Measurements from ENCODE around the gene SNAPIN. TPM values are rescaled to one million over a fixed set of nuclear protein-coding genes. Genes with fewer than 3 reads are reported as not detected.
A peak's percentile ranks its signal among the peaks of the same experiment; 100 is the strongest.

Gene SNAPIN
- total RNA-seq, 1 experiment from 2014 or later, result 39.1 TPM

DNA sequence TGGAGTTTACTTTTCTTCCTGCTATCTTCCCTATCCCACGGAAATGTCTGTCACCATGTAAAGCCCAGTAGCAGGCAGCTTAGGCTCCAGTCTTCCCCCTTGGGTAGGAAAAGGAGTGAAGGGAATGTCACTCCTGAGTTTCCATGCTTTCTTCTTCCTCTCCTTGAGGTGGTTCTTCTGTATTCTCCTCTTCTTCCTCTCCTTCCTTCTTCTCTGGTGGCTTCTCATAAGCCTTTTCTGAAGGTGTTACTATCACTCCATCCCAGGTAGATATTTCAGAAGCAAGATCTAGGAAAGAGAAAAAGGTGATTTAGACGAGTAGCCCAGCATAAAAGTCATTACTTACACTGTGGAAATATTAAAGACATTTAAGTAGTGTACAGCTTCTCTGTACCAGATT, 3.8 kb downstream of the SNAPIN start:
- no peaks in the 10 kb centered on the region for H3K9me2 ChIP-seq (ENCODE audit: insufficient read depth)
- POLR2A ChIA-PET, result interaction anchor here (0.9 to 3.0 kb wide), 2 partner anchors 9 to 28 kb away, joined by 3 to 8 read pairs; partner anchors contain the start of gene CHTOP
- H3K27me3 ChIP-seq (ENCODE audit: insufficient read depth, low read length), result no peaks in the 10 kb centered on the region
- H4K20me1 ChIP-seq (ENCODE audit: insufficient read depth), result no peaks in the 10 kb centered on the region; the same call in 1 of the 2 replicates
- TF ChIP-seq JUND (IDR thresholded peaks at IDR 0.05), result 0 out of 2 replicates have a peak, but pooled peaks have one; percentile 2
- TF ChIP-seq, protein P1, sequence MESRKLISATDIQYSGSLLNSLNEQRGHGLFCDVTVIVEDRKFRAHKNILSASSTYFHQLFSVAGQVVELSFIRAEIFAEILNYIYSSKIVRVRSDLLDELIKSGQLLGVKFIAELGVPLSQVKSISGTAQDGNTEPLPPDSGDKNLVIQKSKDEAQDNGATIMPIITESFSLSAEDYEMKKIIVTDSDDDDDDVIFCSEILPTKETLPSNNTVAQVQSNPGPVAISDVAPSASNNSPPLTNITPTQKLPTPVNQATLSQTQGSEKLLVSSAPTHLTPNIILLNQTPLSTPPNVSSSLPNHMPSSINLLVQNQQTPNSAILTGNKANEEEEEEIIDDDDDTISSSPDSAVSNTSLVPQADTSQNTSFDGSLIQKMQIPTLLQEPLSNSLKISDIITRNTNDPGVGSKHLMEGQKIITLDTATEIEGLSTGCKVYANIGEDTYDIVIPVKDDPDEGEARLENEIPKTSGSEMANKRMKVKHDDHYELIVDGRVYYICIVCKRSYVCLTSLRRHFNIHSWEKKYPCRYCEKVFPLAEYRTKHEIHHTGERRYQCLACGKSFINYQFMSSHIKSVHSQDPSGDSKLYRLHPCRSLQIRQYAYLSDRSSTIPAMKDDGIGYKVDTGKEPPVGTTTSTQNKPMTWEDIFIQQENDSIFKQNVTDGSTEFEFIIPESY (IDR thresholded peaks at IDR 0.05; ENCODE audit: extremely low read depth, insufficient replicate concordance, low read length), result no peak
- ATAC-seq, result no peak
- no peak overlapping the region for H3K27ac ChIP-seq (ENCODE audit: low read depth, low read length)
- H3K4me3 ChIP-seq (replicated peaks in 1 of 2; ENCODE audit: low read depth in 1 of 2, low read length in 2 of 2), result no peak overlapping the region
- DNase-seq (ENCODE audit: low read depth, low spot score), result no peak
- TSS peak; percentile 31 for BruUV-seq (replicated peaks)
- no peak overlapping the region for H3K9ac ChIP-seq (ENCODE audit: low read length)
- peaks cover 43% of the 10 kb centered on the region for H3K79me2 ChIP-seq (ENCODE audit: insufficient read depth, low read length)
- peaks cover 10 to 22% of the 10 kb centered on the region in 2 experiments; a peak in 3 of 4 replicates for H3K4me1 ChIP-seq (ENCODE audit: control insufficient read depth in 1 of 2, insufficient read depth in 2 of 2, low read length in 2 of 2)
- RAD21 ChIA-PET (ENCODE audit: low non-redundant PET in 1 of 2, low total read pairs in 2 of 2, uncharacterized antibody in 2 of 2, unreplicated experiment in 2 of 2), result no interaction called here
- intact Hi-C loops (cut with micrococcal nuclease), result no loop called here
- H3K9me3 ChIP-seq (ENCODE audit: control insufficient read depth in 1 of 2, insufficient read depth in 1 of 2, low read depth in 1 of 2, low read length in 2 of 2), result no peaks in the 10 kb centered on the region
- peaks cover 57 to 64% of the 10 kb centered on the region in 2 experiments for H3K36me3 ChIP-seq (ENCODE audit: control insufficient read depth in 1 of 2, insufficient read depth in 2 of 2, low read length in 2 of 2)
- no peak overlapping the region for H3K4me2 ChIP-seq (ENCODE audit: low read length)
- CTCF ChIA-PET, result no interaction called here
- no peak overlapping the region for H2AFZ ChIP-seq (ENCODE audit: low read depth, low read length, poor library complexity, severe bottlenecking)

DNA sequence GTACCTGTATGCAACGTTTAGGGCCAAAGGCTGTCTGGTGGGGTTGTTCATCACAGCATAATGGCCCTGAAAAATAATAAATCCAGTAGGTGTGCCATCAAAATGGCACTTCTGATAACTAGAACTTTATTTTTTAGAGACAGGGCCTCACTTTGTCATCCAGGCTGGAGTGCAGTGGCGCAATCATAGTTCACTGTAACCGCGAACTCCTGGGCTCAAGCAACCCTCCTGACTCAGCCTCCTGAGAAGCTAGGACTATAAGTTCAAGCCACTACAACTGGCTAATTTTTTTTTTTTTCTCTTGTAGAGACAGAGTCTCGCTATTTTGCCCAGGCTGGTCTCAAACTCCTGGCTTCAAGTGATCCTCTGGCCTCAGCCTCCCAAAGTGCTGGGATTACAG, 4.7 kb downstream of the SNAPIN start:
- Histone ChIP-seq H3K9me3 (ENCODE audit: control insufficient read depth in 1 of 2, insufficient read depth in 1 of 2, low read depth in 1 of 2, low read length in 2 of 2) (no peaks in the 10 kb centered on the region), H3K4me2 (ENCODE audit: low read length) (no peak overlapping the region), H4K20me1 (ENCODE audit: insufficient read depth) (no peaks in the 10 kb centered on the region; the same call in 1 of the 2 replicates), H3K4me1 (ENCODE audit: control insufficient read depth in 1 of 2, insufficient read depth in 2 of 2, low read length in 2 of 2) (peaks cover 5 to 13% of the 10 kb centered on the region in 2 experiments; a peak in 3 of 4 replicates), H3K4me3 (replicated peaks in 1 of 2; ENCODE audit: low read depth in 1 of 2, low read length in 2 of 2) (no peak overlapping the region), H3K9me2 (ENCODE audit: insufficient read depth) (no peaks in the 10 kb centered on the region), H3K36me3 (ENCODE audit: control insufficient read depth in 1 of 2, insufficient read depth in 2 of 2, low read length in 2 of 2) (peaks cover 66 to 73% of the 10 kb centered on the region in 2 experiments), H3K27me3 (ENCODE audit: insufficient read depth, low read length) (no peaks in the 10 kb centered on the region), H3K27ac (ENCODE audit: low read depth, low read length) (no peak overlapping the region), H3K9ac (ENCODE audit: low read length) (no peak overlapping the region), H2AFZ (ENCODE audit: low read depth, low read length, poor library complexity, severe bottlenecking) (no peak overlapping the region), H3K79me2 (ENCODE audit: insufficient read depth, low read length) (peaks cover 53% of the 10 kb centered on the region)
- BruUV-seq (replicated peaks), result no TSS peak
- ChIA-PET CTCF (no interaction called here), POLR2A (interaction anchor here (3.0 kb wide), 1 partner anchor 29 kb away, joined by 8 read pairs; the partner anchor contains the start of gene CHTOP), RAD21 (ENCODE audit: low non-redundant PET in 1 of 2, low total read pairs in 2 of 2, uncharacterized antibody in 2 of 2, unreplicated experiment in 2 of 2) (no interaction called here)
- DNase-seq (ENCODE audit: low read depth, low spot score) (no peak), ATAC-seq (no peak)
- intact Hi-C loops (cut with micrococcal nuclease), result no loop called here
- TF ChIP-seq, protein P2, sequence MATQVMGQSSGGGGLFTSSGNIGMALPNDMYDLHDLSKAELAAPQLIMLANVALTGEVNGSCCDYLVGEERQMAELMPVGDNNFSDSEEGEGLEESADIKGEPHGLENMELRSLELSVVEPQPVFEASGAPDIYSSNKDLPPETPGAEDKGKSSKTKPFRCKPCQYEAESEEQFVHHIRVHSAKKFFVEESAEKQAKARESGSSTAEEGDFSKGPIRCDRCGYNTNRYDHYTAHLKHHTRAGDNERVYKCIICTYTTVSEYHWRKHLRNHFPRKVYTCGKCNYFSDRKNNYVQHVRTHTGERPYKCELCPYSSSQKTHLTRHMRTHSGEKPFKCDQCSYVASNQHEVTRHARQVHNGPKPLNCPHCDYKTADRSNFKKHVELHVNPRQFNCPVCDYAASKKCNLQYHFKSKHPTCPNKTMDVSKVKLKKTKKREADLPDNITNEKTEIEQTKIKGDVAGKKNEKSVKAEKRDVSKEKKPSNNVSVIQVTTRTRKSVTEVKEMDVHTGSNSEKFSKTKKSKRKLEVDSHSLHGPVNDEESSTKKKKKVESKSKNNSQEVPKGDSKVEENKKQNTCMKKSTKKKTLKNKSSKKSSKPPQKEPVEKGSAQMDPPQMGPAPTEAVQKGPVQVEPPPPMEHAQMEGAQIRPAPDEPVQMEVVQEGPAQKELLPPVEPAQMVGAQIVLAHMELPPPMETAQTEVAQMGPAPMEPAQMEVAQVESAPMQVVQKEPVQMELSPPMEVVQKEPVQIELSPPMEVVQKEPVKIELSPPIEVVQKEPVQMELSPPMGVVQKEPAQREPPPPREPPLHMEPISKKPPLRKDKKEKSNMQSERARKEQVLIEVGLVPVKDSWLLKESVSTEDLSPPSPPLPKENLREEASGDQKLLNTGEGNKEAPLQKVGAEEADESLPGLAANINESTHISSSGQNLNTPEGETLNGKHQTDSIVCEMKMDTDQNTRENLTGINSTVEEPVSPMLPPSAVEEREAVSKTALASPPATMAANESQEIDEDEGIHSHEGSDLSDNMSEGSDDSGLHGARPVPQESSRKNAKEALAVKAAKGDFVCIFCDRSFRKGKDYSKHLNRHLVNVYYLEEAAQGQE (IDR thresholded peaks at IDR 0.05; ENCODE audit: low read depth), result no peak
- TF ChIP-seq, protein P1 (IDR thresholded peaks at IDR 0.05; ENCODE audit: extremely low read depth, insufficient replicate concordance, low read length), result no peak
- TF ChIP-seq EGR1 (IDR thresholded peaks at IDR 0.05; ENCODE audit: low read depth) (no peak), RAD21 (IDR thresholded peaks at IDR 0.05; ENCODE audit: low read depth) (no peak), SRF (IDR thresholded peaks at IDR 0.05; ENCODE audit: low read depth) (no peak), ZNF274 (IDR thresholded peaks at IDR 0.05; ENCODE audit: low read depth, low read length) (no peak)
- TF ChIP-seq, protein P3, sequence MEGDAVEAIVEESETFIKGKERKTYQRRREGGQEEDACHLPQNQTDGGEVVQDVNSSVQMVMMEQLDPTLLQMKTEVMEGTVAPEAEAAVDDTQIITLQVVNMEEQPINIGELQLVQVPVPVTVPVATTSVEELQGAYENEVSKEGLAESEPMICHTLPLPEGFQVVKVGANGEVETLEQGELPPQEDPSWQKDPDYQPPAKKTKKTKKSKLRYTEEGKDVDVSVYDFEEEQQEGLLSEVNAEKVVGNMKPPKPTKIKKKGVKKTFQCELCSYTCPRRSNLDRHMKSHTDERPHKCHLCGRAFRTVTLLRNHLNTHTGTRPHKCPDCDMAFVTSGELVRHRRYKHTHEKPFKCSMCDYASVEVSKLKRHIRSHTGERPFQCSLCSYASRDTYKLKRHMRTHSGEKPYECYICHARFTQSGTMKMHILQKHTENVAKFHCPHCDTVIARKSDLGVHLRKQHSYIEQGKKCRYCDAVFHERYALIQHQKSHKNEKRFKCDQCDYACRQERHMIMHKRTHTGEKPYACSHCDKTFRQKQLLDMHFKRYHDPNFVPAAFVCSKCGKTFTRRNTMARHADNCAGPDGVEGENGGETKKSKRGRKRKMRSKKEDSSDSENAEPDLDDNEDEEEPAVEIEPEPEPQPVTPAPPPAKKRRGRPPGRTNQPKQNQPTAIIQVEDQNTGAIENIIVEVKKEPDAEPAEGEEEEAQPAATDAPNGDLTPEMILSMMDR (IDR thresholded peaks at IDR 0.05 in 2 of 3, conservative IDR thresholded peaks at IDR 0.05 in 1 of 3; ENCODE audit: borderline replicate concordance in 1 of 3, insufficient read depth in 1 of 3, low read depth in 2 of 3, low read length in 2 of 3), result no peak
